DMS114 treated with DMSO at 0.1 percent for 48 hours (cell line): Measurements from ENCODE around the gene CBY2.

Experiments used
- DNase-seq: peaks from one replicate; lab custom pipeline; 2025; ENCODE audit not compliant: unreplicated experiment; lab: John Stamatoyannopoulos, UW

The CBY2 gene

DNA sequence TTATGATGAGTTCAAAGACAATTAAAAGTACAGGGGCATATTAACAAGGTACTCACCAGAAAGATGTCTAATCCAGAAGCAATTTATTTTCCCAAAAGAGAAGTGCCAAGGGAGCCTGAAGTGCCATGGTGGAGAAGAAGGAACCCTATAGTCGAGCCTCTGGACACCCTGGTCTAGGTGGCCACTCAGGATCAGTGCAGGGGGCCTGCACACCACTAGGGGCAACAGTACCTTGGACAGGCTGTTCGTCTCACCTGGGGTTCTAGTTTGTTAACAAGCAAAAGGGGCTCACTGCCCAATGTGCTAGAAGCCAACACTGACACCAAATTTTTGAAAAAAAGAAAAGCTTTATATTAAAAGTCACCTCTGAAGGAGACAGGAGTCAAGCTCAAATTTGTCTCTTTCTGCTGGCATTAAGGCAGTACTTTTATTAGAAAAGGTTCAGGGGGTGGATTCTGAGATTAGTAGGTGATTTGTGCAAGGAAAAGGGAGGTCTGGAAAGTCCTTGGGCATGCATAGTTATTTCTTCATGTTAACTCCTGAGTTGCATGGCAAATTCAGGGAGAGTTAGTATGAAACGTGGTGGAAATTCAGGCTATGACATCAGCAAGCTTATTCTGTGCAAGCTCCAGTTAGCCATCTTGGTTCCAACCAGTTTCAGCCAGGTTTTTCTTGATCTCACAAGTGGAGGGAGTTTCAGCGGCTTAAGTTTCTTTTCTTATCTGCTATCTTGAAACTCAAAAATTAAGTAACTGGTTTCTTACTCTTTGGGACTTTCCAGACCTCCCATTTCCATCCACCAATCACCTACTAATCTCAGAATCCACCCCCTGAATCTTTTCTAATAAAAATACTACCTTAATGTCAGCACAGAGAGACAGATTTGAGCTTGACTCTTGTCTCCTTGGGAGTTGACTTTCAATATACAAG, 884 bp upstream of the CBY2 start:
- DNase-seq: no peak

DNA sequence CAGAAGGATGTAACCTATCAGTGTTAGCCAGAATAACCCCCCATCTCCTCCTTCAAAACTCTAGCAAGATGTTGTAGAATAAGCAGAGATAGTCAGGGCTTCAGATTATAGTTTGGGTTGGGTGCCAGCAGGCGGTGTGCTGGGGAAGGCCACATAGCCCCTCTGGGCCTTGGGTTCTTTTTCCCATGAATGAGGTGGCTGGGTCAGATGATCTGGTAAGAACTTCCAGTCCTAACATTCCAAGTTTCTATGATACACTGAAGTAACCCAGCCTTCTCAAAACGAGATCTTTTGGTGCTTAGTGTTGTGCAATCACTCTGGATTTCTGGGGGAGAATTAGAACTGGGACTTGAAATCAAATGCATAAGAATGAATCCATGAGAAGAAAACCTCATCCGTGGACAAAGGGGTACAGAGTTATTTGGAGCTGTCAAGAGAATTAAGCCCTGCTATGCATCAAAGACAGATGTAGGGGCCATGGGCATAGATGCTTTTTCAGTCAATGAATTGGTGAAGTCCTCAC, 810 bp downstream of the CBY2 start:
- DNase-seq: no peak

DNA sequence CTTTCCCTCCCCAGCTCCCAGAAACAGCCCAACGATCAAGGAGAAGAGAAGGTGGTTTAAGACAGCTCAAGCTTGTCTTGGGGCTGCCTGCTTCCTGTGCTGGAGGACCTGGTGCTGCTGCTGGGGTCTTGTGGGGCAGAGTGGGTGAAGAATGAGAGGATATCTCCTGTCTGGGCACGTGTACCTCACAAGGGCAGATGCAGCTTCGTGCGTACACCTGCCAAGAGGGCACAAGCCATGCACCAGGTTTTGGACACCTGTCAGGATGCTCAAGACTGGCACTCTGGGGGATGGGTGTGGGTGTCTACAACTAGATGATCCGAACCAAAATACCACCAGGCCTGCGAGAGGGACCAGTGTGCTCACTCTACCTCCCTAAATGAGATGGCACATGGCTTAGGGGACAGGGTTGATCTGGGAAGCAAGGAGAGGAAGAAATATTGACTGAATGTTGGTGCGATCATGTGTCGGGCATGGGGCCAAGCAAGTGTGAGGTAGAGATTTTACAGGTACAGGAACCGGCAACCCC, 2.2 kb downstream of the CBY2 start:
- DNase-seq: no peak

DNA sequence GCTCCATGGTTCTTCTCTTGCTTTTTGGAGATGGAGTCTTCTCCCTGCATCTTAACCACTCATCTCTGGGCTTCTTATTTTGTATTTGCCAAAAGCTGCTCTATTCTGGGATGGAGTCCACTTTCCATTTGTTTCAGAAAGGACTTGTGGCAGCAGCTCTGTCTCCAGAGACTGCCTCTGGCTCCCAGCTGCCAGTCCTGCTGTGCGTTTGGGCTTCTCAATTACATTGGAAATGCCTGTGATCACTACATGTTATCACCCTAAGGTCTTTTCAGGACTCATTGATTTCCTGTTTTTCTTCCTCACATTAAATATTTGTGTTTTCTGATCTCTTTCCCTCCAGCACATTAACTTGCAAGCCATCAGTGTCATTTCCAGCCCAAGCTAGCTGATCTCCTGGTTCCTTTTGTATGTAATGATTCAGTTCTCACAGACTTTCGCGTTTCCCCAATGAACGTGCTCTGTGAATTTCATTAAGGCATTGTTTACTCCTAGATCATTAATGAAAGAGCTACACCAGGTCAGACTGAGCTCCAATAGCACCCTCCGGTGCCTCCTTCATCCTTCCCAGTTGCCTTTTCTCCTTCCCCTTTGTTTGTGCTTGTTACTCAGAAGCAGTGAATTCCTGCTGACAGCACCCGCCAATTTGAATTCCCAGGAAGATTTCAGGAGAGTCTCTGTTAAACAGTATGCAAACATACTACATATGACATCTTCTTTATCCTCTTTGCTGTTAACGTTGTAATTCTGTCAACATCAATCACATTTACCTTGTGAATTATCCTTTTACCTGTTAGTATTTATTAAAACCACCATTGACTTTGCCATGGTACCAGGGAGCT, 3.0 kb downstream of the CBY2 start:
- DNase-seq: no peak

DNA sequence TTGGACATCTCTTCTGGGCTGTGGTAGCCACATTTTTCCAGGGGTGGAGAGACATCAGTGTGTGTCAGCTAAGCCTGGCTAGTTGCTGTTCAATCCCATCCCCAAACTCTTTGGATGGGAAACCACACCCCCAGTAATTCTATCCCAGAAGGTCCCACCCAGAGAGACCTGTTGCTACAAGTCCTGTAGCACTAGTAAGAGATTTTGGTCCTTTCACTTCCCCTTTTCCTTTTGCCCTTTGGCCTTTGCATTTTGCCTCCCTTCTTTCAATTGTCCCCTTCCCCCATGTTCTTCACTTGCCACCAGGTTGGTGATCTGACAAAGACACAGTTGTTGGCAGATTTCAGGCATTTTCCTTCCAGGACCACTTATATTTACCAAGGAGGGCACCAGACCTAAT, 3.8 kb downstream of the CBY2 start:
- no peak for DNase-seq

DNA sequence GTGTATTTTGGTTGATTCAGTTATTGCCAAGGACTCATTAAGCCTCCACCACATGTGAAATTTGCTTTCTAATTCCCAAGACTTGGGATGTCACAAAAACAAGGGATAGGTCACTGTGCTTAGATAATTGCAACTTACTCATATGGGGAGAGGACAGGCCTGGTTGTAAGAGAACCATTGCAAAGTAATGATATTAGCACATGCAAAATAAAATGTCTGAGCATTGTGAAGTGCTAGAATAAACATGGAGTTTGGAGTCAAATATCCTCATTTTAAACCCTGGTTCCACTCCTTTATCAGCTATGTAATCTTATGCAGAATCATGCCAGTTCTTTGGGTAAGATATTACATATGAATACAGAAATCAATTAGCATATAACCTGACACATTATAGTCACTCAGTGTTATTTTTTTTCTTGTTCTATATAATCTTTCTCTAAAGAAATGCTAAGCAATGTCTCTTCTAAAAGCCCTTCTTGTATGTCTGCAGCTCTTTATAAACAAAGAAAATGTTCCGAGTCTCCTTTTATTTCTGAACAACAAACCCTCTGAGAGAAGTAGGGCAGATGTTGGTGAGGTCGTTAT, 5.5 kb downstream of the CBY2 start:
- DNase-seq: no peak

DNA sequence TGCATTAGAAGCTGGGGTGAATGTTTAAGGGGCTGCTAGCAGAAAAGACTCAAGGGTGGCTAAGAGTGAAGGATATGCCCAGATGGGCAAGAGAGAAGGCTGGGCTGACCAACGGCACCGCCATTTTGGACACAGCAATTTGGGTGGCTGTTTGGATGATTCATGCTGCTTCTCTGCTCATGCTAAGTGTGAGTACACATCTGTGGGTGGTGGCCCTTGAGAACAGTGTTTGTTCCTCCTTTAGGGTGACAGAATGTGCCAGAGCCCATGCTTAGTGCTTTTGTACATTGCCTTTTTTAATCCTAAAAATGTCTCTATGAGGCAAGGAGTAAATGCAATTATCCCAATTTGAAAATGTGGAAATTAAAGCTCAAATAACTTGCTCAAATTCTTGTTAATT, 9.8 kb downstream of the CBY2 start:
- no peak for DNase-seq

DNA sequence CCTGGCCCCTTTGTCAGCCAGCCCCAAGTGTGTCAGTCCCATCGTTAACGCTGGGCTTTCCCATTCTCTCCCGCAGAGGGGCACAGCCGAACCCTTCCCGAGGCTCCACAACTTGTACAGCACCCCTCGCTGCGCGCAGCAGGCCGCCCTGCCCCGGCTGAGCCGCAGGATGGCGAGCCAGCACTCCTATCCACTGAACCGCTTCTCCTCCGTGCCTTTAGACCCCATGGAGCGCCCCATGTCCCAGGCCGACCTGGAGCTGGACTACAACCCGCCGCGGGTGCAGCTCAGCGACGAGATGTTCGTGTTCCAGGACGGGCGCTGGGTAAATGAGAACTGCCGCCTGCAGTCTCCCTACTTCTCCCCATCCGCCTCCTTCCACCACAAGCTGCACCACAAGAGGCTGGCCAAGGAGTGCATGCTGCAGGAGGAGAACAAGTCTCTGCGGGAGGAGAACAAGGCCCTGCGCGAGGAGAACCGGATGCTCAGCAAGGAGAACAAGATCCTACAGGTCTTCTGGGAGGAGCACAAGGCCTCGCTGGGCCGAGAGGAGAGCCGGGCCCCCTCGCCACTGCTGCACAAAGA, 11.1 kb downstream of the CBY2 start:
- no peak for DNase-seq

DNA sequence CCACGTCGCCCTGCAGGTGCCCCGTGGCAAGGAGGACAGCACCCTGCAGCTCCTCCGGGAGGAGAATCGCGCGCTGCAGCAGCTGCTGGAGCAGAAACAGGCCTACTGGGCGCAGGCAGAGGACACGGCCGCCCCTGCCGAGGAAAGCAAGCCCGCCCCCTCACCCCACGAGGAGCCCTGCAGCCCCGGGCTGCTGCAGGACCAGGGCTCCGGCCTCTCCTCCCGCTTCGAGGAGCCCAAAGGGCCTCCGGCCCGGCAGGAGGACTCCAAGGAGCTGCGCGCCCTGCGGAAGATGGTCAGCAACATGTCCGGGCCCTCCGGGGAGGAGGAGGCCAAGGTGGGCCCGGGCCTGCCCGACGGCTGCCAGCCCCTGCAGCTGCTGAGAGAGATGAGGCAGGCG, 11.6 kb downstream of the CBY2 start:
- DNase-seq: no peak

DNA sequence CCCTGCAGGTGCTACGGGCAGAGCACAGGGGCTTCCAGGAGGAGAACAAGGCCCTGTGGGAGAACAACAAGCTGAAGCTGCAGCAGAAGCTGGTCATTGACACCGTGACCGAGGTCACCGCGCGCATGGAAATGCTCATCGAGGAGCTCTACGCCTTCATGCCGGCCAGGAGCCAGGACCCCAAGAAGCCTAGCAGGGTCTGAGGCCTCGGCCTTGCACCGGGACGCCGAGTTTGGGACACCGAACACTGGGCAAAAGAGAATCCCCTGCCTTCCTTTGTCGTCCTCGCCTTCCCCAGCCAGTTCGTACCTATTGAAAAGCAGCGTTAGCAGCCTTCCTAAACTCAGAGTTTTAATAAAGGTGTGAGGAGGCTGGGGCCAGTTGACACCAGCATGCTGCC, 12.1 kb downstream of the CBY2 start:
- DNase-seq: no peak

DNA sequence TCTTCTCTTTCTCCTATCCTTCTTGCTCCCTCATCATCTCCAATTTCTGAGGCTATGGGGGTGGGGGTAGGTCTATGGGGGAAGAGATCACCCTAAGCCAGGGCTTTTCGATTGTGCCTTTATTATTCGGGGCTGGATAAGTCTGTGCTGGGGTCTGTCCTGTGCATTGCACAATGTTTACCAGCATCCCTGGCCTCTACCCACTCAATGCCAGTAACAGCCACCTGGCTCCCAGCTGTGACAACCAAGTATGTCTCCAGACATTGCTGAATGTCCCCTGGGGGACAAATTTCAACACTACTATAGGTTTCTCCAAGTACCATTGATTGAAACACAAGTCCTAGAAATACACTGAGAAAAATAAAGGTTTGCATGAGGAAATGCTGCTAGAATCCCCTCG, 13.2 kb downstream of the CBY2 start:
- no peak for DNase-seq

DNA sequence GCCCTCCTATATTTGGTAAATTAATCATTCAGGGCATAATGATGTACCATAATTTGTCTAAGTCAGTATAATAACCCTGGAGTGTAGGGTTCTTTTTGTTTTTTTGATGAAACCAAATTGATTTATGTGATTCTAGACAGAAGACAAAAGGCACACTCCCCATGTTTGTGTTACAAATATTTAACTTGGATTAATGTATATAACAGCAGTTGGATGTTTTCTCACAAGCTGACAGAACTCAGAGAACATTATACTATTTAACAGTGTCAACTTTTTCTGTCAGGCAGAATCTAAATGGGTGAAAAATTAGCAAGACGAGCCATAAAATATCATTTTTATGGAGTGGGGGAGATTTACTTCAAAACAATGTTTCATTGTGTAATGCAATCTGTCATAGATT, 15.2 kb downstream of the CBY2 start:
- DNase-seq: no peak

DNA sequence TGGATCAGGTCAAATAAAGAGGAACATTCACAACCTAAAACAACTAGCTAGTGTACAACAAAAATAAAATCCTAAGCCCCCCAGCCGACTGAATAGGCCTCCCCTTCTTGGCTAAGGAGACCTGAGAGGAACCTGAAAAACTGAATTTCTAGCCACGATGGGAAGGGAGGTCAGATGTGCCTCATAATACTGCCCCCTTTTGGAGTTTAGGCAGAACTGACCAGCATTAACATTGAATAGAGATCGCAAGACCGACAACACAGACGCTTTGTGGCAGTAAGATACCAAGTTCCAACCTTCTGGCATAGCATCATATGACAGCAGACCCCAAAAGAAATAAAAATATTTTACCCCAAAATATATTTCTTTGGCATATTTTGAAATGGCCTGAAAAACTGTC, 15.9 kb downstream of the CBY2 start:
- DNase-seq: no peak

DNA sequence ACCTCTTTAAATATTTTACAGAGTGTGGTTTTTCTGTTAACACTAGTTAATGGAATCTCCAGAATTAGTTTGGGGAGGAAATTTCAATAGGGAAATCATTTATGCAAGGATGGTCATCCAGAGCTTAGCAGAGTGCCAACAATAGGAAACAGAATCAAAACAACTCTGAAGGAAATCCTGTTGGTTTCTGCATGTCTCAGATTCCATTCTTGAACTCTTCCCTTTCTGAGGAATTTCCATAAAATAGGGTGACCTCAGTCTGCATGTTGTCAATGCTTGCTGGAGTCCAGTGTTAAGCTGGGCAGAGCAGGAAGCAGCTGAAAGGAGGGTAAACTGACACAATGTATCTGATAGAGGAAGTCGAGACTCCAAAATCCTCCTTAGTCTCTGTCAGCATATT, 16.9 kb downstream of the CBY2 start:
- DNase-seq: no peak

DNA sequence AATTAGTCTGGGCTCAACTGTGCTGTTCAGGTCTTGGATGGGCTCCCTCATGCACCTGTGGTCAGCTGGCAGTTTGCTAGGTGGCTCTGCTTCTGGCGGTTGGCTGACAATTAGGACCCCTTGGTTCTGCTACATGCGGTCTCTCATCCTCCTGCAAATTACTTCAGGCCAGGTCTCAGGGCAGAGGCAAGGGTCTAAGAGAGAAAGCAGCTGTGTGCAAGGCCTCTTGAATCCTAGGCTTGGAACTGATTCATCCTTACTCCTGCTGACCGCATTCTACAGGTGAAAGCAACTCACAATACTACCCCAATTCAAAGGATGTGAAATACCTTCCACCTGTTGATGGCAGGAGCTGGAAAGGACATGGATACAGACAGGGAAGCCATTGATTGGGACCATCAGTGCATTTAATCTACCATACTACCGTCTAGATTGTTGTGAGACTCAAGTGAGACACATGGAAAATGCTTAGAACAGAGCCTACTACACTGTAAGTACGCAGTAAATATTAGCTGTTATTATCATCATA, 19.1 kb downstream of the CBY2 start:
- no peak for DNase-seq

DNA sequence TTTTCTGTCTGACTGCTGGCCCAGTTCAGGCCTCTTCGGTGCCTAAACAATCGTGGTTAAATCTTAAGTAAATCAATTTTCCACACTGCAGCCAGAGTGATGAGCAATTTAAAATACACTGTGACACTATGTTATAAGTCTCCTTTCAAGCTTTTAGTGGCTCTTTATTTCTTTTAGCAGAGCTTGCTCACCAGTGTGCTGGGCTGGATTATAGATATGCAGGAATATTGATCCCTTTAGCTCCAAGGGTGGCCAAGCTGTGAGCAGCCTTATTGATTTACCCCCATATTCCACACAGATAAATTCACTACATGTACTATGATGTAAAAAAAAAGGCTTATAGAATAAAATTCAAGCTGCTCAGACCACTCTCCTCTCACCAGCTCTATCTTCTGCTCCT, 21.7 kb downstream of the CBY2 start:
- DNase-seq: no peak

DNA sequence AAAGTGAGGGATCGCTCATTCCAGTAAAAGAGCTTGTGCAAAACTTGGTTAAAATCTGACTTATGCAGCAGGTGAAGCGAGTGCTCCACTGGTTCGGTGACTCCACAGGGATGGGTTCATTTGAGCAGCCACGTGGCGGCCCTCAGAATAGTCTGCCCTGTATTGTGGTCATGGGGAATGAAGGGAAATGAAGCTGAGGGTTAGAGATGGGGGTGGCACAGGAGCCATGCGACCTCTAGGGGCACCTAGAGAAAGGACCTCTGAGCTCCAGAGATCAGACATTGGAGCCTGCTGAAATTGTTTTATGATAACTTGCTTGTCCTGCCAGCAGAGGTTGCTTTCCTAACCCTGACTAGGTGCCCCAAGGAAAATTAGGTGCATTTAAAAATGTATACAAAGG, 26.6 kb downstream of the CBY2 start:
- no peak for DNase-seq

DNA sequence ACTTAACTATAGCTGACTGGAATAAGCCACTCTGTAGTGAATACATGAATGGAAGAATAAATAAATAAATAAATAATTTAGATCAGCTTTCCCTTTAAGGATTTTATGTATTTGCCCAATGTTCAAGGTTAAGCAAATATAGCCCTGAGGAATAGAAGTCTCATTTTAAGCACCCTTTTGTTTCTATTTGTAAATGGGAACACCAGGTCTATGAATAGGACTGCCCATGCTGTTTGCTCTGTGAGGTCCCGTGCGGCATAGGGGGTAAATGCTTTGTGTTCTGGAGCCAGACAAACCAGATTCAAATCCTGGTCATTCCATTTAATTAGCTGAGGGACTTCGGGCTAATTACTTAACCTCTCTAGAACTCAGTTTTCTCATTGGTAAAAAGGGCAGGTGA, 29.3 kb downstream of the CBY2 start:
- DNase-seq: no peak

DNA sequence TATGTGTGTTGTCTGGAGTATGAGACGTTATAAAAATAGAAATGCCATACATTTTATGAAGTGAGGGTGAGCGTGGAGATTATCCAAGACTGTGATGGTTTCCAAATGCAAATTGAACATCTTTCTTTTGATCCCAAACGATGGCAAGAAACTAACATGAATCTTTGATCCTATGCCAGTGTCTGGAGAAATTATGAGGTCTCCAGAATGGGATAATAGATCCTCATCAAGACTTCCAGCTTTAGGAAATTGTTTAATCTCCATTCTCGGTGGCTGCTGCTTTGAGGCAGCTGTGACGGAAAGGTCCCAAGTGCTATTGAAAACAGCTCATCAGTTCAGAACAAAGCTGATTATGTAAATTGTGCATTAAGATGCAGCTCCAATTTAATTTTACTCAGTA, 30.8 kb downstream of the CBY2 start:
- DNase-seq: no peak

DNA sequence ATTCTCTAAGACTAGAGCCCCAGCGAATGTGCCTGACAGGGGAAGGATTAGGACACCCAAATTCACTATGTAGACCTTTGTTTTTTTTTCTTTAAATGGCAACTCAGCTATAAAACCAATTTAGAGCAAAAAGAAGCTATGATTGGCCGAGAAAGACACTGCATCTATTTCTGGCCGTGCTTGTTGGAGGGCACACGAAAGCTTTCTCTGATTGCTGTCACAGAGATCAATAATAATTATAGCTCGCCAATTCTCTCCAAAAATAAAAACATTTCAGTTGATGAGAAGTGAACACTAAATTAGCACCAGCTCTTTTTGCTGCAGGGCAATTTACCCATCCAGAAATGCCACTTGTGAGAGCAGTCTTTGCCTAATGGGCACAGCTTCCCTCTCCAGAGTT, 31.2 kb downstream of the CBY2 start:
- no peak for DNase-seq

DNA sequence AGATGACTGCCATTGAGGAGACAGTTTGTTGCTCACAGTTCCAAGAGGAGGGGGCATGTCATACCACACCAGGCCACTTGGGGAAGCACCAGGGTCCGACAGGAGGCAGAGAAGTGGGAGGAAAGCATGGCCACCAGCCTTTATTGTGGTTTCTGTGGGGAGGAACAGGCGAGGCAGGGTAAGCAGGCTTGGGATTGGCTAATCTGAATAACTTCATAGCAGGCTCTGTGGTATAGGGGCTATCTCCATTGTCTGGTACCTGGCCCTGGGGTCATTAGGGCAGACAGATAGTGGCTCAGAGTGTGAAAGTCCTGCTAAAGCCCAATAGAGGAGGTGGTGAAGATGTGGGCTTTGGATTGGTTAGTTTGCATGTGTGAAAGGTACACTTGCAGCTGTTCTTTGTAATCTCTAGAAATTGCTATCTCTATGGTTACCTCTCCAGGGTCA, 35.5 kb downstream of the CBY2 start:
- DNase-seq: no peak
